SHP77 (cell line): ENCODE data around the gene CFAP20DC.
"Not testable (repeated sequence)": the region's sequence is repeated elsewhere in the genome, so short reads cannot be mapped to it uniquely, and the experiment has no call there.

Source experiments
- DNase-seq, 2 experiments: peaks; one replicate each; lab custom pipeline; 2025; lab: John Stamatoyannopoulos, UW

The CFAP20DC gene

DNA sequence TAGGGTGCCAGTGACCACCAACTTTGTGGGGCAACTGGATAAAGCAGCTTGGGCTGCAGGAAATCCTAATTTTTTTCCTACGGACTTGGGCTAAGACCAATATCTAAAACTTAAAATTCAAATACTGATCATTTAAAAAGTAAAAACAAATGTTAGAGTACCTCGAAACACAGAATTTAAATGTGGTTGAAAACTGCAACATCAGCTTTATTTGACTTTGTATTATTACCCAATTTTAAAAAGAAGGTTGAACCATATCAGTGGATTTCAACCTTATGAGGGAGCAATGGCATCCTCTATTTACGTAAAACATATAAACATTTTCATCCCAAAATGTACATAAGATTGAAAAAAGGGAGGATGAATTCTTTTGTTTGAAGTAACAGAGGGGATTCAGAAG lies 26.2 kb downstream of the CFAP20DC start:
- no peak for DNase-seq

DNA sequence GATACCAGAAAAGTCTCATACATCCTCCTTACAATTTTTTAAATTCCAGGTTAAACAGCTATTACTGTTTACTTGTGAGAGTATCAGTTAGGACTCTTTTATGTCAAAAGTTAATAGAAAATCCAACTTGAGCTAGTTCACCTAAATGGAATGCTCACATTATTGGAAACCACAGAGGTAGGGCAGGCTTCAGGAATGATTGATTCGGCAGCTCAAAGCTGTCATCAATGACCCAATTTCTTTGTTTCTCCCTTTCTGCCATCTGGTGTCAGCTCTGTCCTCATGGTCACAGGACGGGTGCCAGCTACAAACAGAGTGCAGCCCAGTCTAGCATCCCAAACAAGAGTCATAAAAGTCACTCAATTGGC lies 32.2 kb downstream of the CFAP20DC start:
- no peak for DNase-seq

DNA sequence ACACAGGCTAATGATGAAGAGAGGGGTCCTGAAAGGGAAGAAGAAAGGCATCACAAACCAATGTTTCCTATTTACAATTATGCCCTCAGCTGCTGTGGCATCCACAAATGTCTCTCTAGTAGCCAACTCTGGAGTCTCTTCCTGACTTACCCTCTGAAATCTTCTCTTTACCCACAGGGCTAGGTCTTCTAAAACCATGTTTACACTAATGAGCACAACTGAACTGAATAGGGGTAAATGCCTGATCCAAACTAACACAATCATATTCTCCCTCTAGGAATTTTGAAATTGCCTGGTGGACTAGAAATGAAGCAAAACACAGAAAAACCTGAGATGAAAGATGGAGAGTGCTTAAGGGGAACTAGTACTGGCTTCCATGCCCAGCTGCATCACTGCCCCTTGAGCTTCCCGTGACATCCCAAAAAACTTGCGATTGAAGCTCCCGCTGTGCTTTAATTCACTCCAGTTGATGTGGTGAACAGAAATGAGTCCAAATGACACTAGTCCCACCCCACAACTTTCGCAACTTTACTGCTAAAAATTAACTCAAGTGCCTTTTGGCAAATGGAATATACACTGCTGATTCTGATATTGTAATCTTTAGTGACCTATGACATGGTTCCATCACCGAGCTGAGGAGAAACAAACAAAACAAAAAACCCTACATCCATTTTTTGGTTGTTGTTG lies 32.8 kb downstream of the CFAP20DC start:
- DNase-seq: no peak

DNA sequence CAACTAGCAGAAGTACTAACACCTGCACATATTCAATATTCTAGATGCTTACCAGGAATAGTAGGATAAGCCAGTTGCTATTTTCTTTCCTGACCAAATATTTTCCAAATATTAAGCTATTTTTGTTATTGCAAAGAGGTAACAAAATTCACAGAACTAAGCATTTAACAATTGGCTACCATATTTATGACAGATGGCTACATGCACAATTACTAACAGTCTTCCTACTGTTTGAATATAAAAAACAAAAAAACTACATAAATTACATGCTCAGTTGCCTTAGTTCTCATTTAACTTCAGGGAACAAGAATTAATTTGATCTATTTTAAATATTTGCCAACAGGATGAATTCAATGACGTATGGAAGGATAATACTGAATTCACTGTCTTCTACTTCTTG lies 36.2 kb downstream of the CFAP20DC start:
- DNase-seq: no peak

DNA sequence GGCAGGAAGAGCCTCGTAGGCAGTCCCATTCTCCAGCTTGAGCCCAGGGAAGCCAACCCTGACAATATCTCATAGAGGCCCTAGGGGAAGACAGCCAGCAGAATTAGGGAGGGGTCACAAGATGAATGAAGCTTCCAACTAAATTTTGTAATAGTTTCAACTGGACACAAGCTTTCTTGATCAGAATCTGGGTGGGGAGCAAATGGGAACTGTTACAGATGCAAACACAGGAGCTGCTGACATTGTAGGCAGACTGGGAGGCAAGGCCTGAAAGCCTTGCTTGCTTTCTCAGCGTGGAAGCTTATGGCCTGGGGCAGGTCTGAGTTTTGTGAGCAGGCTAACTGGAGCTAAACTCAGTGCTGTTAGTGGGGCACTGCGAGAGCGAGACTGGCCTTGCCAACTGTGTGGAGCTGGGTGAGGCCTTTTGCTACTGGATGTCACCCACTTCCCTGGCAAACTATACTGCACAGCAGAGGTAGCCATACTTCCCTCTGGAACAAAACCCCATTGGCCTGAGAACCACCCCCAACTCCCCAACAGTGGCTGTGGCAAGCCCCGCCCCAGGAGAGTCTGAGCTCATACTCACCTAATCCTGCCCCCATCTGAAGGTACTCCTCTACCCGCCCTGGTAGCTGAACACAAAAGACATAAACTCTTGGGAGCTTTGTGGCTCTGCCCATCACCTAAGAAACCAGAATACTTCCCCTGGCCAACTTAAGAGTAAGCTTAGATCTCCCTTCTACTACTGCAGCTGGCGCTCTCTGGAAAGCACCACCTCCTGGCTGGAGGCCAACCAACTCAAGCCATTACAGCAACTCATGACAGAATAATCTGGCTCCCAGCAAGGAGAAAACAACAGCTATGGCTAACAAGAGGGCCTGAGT lies 42.9 kb downstream of the CFAP20DC start:
- peak; percentile 40 to 46 for DNase-seq

DNA sequence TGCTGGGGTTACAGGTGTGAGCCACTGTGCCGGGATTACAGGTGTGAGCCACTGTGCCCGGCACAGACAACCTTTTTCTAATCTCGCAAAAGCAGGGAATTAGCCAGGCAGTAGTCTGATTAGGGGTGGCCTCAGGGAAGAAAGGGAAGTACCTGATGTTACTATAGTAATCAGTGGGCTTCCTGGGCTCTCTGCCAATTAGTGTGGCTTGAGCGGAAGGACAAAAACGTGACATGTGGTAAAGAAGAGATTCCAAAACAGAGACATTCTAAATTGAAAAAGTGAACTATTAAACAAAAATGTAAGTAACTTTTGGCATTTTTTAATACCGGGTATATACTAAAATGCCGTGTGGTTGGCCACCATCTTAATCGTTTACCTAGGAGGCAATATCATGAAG lies 48.1 kb downstream of the CFAP20DC start:
- DNase-seq: no peak

DNA sequence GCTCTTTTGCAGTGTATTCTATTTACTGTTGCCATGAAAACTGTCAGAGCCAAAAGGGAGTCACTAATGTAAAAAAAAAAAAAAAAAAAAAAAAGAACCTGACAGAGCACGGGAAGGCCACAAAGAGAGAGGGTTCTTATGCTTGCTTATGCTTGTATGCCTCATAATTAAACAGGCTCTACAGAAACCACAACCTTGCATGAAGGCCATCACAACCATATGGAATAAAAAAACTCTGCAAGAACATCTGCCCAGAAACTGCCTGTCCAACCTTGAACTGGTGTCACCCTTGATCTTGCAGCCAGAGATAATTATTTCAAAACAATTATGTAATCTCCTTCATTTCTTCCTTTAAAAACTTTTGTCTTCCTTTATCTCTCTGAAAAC lies 50.1 kb downstream of the CFAP20DC start:
- no peak for DNase-seq

DNA sequence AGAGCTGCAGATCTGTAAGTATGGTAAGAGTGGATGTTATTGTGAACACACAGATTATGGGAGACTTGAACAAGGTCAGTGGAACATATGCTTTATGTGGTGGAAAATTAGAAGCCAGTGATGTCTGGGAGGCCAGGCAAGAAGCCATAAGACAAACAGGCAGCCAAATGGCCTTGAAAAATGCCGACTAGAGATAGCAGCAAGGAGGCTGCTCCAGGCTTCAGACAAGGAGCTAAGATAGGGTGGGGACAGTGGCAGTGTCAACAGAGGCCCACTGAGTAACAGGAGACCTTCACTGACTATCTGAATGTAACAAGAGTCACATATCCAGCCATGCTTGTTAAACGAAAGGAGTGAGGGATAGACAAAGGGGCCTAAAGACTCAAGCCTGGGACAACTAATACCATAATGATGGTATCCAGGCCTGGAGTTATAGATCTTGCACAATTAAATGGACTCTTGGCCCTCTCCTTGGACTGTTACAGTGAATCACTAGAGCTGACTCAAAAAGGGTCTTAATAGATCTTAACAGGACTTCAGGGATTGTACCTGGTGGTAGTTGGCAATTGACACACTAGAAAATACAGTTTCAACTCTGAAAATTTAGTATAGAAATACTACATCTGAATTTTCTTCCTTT lies 50.6 kb downstream of the CFAP20DC start:
- no peak for DNase-seq

DNA sequence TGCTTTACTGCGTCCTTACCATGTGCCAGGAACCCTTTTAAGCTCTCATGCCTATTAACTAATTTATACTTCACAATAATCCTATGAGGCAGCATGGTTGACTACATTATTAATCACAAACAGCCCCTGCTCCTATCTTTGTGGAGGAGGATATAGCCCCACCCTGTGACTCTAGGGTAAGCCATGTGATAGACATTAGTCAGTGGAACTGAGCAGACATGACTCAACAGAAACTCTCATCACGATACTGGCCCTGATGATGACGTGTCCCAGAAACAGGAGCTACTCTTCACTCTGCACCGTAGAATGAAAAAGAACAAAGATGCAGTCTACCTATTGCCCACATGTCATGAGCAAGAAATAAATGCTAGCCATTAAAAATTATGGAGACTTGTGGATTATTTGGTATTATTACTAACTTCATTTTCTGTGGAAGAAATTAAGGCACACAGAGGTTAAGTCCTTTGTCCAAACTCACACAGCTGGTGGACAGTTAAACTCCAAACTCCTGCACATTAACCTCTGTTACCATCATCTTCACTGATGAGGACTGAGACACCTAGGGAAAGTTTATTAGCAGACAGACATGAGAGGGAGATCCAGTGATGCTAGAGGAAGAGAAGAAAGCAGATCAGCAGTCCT lies 51.2 kb downstream of the CFAP20DC start:
- DNase-seq: no peak

DNA sequence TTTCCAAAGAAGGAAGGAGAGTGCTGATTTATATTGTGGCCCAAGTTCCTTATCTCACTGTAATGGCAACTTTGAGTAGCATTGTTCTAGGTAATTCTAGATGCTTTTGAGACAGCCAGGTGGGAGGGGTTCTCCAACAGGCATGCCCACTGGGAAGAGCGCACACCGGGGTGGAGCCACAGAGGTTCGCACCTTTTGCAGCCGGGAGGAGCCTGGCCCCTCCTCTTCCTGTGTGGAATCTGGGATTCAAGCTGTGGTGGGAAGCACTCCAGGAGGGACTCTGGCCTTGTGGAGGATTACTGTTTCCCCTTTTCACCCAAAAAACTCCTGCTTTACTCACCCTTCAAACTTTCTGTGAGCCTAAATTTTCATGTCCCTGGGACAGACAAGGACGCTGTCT lies 53.1 kb downstream of the CFAP20DC start:
- no peak for DNase-seq

DNA sequence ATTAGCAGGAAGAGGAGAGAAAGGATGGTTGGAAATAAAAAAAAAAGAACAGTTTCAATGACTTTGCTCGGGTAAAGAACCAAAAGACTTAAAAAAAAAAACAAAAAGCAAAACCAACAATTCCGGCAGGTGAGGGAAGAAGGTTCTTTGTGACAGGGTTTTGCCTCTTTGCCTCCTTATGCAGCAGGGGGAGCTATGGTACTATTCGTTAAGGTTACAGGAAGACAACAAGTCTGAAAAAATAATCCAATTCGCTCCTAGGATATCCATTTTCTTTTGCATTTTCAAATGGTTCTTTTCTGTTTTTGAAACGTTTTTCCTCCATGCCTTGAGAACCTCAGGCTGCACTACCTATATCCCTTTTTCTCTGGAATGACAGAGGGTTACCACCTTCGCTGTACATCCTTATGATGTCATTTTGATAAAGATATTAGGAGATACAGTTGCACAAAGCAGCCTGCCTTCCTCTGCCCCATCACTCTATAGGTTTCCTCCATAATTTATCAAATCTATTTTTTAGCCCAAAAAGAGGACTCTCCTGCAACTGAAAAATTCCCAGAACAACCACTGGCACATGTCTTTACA lies 55.0 kb downstream of the CFAP20DC start:
- peak; percentile 59 to 63 for DNase-seq

DNA sequence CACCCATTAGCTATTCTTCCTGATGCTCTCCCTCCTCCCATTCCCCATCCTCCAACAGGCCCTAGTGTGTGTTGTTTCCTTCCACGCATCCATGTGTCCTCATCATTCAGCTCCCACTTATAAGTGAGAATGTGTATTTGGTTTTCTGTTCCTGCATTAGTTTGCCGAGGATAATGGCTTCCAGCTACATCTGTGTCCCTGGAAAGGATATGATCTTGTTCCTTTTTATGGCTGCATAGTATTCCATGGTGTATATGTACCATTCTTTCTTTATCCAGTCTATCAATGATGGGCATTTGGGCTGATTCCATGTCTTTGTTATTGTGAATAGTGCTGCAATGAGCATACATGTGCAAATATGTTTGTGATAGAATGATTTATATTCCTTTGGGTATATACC lies 56.3 kb downstream of the CFAP20DC start:
- no peak for DNase-seq

DNA sequence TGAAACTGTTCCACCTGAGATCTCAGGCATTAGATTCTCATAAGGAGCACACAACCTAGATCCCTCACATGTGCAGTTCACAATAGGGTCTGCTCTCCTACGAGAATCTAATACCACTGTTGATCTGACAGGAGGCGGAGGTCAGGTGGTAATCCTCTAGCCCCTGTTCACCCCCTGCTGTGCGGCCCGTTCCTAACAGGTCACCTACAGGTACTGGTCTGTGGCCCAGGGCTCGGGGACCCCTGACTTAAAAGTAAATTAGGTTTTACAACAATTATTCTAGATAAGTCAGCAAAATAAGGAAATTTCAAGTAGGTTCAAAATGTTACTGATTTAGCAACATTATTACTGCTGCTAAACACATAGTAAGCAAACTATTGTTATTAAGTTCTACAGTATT lies 58.2 kb downstream of the CFAP20DC start:
- DNase-seq: no peak

DNA sequence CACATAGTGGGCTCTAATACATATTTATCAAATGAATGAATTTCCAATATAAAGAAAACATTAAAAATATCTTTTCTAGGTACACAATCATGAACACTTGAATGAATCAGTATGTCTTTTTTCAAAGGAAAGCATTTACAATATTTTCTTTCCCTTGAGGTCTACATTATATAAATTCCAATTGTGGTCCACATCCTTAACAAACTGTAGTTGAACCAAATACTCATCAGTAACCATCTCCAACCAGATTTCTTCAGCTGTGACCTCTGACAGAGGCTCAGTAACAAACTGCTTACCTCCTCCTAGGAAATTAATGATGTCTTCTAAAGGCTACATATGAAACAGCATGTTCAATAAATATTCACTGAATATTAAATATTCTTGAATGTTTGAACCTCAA lies 58.8 kb downstream of the CFAP20DC start:
- no peak for DNase-seq

DNA sequence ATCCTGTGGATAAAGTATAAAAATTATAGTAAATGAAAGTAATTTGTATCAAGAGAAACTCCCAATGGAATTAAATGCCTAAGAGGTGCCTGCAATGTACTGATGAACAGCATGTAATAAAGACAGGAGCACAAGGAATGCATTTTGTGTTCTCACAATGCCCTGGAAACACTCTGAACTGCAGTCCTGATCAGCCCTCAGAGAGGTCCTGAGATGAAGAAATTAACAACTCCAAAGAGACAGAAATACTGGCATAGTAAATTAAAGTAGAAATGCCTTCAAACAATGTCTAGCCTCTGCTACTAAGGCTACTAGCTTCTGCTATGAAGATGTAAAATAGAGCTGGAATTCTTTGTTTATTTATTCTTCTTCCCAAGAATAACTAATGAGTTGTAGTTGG lies 59.9 kb downstream of the CFAP20DC start:
- DNase-seq: no peak

DNA sequence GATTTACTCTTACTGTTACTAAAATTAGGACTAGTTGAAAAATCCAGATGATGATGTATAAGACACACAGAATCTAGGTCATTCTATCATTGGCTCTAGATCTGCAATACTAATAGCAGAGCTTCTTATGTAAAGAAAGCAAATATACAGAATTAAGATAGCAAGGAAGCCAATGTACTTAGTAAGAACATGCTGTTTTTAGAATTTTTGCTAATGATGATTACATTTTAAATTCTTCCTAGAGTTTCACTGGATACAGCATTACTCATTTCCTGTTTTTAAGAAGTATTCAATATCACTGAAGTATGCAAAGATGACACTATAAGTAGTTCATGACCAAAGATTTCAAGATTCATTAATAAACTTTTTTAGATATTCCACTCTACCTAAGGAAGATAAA lies 60.7 kb downstream of the CFAP20DC start:
- DNase-seq: no peak

DNA sequence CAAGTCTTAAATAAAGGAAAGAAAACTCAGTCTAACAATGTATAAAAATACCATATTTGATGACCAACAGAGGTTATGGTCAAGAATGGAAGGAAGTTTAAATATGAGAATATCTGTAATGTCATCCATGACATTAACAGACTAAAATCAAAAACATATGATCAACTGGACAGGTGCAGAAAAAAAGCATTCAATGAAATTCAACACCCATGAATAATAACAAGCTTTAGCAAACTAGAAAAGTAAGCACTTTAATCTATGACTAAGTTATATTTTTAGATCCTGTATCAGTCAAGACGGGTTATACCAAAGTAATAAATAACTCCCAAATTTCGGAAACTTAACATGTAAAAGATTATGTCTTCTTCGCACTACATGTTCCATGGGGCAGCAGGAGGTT lies 61.8 kb downstream of the CFAP20DC start:
- DNase-seq: no peak

DNA sequence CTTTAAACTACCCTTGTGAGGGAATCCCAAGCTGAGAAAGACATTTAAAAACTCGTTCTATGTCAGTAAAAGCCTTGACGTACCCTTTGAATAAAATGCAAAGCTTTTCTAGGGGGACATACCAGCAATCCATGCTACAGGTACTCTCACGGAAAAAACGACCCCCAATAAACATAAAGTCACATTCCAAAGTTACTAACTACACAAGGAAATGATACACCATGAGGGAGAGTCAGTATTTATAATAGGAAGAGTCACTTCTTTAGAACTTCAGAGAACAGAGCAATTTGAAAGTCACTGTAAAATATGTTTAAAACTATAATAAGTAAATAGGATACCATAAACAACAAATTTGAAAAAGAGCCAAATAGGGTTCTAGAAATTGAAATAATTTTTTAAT lies 63.2 kb downstream of the CFAP20DC start:
- no peak for DNase-seq

DNA sequence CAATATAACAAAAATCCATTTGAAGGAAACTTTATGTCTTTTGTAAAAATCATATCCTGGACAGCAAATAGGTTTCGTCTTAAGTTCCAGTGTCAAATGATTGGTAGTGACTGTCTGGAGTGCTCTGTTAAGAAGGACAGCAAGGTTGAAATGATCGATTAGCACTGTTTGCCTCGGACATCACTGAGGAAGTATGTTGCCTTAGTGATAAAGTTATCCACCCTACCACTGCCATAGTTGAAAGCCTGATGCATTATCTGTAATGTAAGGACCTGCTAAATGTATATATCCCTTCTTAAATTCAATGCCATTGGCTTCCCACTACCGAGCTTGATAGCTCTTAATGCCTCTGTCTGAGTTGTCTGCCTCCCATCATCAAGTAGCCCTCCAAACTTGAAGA lies 70.0 kb downstream of the CFAP20DC start:
- DNase-seq: no peak

DNA sequence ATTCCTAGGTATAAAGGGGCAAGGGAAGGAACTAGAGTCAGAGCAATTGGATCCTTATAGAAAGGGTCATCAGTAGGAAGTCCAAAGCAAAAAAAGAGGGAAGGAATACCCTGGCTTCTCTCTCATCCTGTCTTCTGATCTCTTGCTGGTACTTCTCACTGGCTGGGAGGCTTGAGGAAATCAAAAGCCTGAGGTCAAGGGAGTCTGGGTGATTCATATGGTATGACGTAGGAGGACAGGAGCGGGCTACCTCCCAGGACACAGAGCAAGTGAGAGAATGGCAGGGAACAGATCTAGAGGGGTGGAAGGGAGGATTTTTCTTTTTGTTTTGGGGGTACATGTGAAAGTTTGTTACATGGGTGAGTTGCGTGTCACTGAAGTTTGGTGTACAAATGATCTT lies 76.0 kb downstream of the CFAP20DC start:
- DNase-seq: no peak

DNA sequence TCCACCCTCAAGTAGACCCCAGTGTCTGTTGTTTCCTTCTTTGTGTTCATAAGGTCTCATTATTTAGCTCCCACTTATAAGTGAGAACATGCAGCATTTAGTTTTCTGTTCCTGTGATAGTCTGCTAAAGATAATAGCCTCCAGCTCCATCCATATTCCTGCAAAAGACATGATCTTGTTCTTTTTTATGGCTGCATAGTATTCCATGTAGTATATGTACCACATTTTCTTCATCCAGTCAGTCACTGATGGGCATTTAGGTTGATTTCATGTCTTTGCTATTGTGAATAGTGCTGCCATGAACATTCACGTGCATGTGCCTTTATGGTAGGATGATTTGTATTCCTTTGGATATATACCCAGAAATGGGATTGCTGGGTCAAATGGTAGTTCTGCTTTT lies 82.0 kb downstream of the CFAP20DC start:
- DNase-seq: not testable (repeated sequence)

DNA sequence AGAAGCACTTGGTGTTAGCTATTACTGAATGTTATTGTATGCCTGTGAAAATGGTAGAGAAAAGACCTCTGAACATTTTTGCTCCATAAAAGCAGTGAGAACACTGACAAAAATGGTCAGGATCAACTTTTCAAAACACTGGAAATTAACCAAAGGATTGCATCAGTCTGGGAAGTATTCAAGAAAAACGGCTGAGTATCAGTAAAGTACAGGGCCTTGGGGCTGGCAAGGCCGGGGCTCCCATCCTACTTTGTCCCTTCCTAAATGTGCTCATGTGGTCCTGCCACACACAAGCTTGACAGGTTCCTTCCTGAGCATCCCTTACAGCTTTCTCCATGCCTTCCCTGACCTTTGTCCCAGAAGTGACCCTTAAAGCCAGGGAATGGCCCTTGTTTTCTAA lies 84.0 kb downstream of the CFAP20DC start:
- DNase-seq: no peak
